HG03066 (cell line): ENCODE results near the gene PROKR2.

Source experiments
- ATAC-seq: cut with Tn5 transposase; IDR thresholded peaks from one replicate; pipeline ENCODE4 v1.9.1; 2021; ENCODE audit warnings: low read depth; ENCODE audit not compliant: unreplicated experiment

The PROKR2 gene

GRCh38 chr20:5290596-5290995 is 26.2 kb downstream of the PROKR2 start:
- ATAC-seq = no peak

- no peak for ATAC-seq
Measured at GRCh38 chr20:5282561-5282960, 34.2 kb downstream of the PROKR2 start.

- no peak for ATAC-seq
Measured at GRCh38 chr20:5279661-5280060, 37.1 kb downstream of the PROKR2 start.

GRCh38 chr20:5272268-5272667 is 44.5 kb downstream of the PROKR2 start:
- no peak for ATAC-seq

GRCh38 chr20:5270603-5271002 is 46.2 kb downstream of the PROKR2 start:
- ATAC-seq = no peak

GRCh38 chr20:5268449-5268848 is 48.3 kb downstream of the PROKR2 start:
- no peak for ATAC-seq

- ATAC-seq = no peak
Measured at GRCh38 chr20:5267092-5267491, 49.7 kb downstream of the PROKR2 start.
